GM21619 (cell line): ENCODE results near the gene C12orf76.
"Not testable (repeated sequence)": the region's sequence is repeated elsewhere in the genome, so short reads cannot be mapped to it uniquely, and the experiment has no call there.

Experiments used
- ATAC-seq: cut with Tn5 transposase; IDR thresholded peaks from one replicate; pipeline ENCODE4 v1.9.1; 2021; ENCODE audit not compliant: unreplicated experiment

C12orf76 gene

DNA sequence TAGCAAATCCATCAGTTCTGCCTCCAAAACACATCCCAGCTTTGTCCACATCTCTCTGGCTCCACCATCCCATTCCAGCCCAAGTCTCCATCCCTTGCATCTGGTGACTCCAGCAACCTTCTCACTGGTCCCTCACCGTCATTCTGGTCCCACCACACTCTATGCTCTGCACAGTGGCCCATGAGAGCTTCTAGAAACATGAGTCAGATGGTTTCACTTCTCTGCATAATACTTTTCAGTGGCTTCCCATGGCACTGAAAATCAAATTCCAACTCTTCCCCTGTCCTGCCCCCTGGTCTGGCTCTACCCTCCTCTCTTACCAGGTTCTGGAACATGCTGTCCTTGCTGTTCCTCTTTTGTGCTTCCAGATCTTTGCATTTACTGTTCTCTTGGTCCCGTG, 17.2 kb upstream of the C12orf76 start:
- ATAC-seq, result no peak

- ATAC-seq, result no peak
These were observed 13.9 kb upstream of the C12orf76 start for GRCh38 chr12:110062241-110062640.

DNA sequence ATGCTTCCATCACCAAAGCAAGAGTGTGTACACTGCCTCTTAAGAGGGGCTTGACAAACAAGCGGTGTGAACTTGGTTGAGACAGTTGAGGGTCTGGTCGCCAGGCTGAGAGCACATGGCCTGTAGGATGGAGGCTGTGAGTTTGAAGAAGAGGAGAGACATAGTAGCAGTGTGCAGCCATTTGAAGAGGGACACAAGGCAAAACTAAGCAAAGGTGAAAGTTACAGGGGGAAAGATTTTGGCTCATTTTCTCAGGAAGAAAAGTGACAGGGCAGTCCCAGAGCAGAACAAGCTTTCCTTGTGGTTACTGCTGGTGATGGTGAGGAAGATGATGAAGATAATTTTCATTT, 11.3 kb upstream of the C12orf76 start:
- ATAC-seq, result no peak

GRCh38 chr12:110058875-110059615, 10.7 kb upstream of the C12orf76 start:
- no peak for ATAC-seq

- ATAC-seq, result not testable (repeated sequence)
These were observed 8.3 kb upstream of the C12orf76 start for GRCh38 chr12:110056643-110057042.

DNA sequence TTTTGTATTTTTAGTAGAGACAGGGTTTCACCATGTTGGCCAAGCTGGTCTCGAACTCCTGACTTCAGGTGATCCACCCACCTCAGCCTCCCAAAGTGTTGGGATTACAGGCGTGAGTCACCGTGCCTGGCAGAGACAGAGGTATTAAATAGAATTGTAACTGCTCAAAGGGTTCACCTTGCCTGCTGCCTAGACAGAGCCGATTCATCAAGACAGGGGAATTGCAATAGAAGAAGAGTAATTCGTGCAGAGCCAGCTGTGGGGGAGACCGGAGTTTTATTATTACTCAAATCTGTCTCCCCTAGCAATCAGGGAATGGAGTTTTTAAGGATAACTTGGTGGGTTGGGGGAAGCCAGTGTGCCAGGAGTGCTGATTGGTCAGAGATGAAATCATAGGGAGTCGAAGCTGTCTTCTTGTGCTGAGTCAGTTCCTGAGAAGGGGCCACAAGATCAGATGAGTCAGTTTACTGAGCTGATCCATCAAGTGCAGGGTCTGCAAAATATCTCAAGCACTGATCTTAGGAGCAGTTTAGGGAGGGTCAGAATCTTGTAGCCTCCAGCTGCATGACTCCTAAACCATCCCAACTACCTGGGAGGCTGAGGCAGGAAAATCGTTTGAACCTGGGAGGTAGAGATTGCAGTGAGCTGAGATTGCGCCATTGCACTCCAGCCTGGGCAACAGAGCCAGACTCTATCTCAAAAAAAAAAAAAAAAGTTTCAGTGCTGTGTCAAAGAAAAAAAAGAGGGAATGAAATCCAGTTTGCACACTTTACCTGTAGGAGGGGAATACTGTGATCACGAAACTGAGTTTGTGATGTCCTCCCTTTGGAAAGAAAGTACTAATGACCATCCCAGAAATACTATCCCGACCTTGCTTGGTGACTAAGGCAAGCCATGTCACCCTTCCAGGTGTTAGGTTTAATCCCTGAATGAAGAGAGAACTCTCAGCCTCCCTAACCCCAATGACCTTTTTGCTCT, 7.3 kb upstream of the C12orf76 start:
- ATAC-seq, result not testable (repeated sequence)

DNA sequence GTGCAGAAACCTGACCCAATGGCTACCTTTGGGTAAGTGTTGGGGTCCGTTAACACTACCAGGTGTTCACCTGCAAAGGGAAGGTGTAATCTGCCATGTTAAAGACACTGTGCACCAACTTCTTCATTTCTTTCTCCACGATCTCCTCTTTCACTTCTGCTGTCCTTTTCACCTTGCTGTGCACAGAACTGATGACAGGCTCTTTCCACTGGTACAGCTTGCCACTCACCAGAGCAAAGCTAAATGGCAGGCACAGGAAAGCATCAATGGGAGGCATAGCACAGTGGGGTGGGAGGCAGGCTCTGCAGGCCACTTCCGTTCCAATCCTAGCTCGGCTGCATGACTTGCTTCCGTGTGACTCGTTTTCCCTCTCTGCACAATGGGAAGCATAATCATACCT, 2.6 kb upstream of the C12orf76 start:
- no peak for ATAC-seq

GRCh38 chr12:110049666-110050065, 1.3 kb upstream of the C12orf76 start:
- not testable (repeated sequence) for ATAC-seq

DNA sequence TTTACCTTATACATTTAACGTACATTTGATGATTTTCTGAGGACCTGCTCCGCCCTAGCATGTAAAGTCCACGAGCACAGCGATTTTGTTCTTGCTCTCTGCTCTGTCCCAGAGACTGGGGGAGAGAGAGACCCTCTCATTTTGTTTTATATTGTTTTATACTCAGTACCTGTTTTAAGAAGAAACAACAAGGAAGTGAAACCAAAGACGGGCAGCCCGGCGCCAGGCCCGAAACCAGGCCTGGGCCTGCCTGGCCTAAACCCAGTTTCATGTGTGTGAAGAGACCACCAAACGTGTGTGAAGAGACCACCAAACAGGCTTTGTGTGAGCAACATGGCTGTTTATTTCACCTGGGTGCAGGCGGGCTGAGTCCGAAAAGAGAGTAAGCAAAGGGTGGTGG, 712 bp upstream of the C12orf76 start:
- not testable (repeated sequence) for ATAC-seq

DNA sequence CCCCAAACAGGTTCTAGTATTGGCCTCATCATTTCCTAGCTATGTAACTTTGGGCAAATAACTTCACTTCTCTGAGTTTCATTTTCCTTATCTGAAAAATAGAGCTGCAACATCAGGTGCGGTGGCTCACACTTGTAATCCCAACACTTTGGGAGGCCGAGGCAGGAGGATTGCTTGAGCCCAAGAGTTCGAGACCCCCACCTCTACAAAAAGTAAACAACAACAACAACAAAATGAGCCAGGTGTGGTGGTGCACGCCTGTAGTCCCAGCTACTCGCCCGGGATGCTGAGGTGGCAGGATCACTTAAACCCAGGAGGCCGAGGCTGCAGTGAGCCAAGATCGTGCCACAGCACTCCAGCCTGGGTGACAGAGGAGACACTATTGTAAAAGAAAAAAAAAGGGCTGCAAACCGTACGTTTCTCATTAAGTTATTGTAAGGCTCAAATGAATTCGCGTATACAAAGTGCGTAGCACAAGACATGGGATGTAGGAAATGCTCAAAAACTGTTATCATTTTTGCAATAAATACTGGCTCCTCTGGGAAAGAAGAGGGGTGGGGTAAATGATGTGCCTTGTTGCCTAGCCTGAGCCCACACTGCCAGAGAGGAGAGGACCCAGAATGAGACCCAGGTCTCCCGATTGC, 903 bp downstream of the C12orf76 start:
- no peak for ATAC-seq

GRCh38 chr12:110046451-110047187, 1.7 kb downstream of the C12orf76 start:
- ATAC-seq, result no peak

- no peak for ATAC-seq
These were observed 6.1 kb downstream of the C12orf76 start for GRCh38 chr12:110042264-110042663.

DNA sequence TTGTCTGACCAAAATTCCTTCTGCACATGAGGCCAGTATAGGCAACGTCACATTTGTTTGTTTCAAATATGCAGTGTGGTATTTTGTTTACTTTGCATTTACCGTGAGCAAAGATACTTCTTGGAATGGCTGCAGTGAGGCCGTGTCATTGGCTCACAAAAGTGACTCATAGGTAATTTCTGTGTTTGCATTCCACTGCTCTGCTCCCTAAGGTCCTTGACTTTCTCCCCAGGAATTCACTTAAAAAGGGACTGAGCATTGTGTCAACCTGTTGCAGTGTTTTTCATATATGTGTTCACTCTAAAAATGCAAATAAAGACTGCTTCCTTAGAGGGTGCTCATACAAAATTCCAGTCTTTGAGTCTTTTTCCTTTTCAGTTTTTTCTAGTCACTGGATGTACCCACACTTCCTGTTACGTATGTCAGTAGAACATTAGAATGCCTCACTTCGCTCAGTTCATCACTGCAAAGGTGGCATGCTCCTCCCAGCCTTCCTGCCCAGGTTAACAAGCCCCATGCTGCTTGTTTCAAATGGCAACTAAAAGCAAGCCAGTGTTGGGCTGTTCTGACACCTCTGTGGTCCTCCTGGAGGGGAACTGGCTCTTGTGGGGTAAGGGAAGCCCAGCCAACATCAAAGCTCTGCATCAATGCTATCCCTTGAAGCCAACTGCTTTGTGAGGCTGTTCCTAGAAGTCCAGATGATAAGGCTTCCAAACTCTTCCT, 9.1 kb downstream of the C12orf76 start:
- ATAC-seq, result no peak

- ATAC-seq, result no peak
These were observed 9.6 kb downstream of the C12orf76 start for GRCh38 chr12:110038741-110039084.

GRCh38 chr12:110037315-110037714, 11.0 kb downstream of the C12orf76 start:
- no peak for ATAC-seq

GRCh38 chr12:110035534-110036104, 12.7 kb downstream of the C12orf76 start:
- no peak for ATAC-seq

DNA sequence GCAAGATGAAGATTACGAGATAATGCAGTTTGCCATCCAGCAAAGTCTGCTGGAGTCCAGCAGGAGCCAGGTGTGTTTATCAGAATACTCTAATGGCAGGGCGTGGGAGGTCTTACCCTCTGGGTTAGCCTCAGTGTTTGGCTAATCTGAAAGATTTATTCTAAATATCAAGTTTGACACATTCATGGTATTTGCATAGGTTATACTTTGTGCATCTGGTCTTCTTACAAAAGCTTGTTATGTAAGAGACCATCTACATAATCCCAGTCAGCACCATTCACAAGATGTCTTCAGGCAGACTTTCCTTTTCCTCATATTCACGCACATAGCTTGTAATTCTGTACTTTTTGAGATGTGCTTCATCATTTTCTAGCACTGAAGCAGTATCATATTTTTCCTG, 14.4 kb downstream of the C12orf76 start:
- no peak for ATAC-seq

DNA sequence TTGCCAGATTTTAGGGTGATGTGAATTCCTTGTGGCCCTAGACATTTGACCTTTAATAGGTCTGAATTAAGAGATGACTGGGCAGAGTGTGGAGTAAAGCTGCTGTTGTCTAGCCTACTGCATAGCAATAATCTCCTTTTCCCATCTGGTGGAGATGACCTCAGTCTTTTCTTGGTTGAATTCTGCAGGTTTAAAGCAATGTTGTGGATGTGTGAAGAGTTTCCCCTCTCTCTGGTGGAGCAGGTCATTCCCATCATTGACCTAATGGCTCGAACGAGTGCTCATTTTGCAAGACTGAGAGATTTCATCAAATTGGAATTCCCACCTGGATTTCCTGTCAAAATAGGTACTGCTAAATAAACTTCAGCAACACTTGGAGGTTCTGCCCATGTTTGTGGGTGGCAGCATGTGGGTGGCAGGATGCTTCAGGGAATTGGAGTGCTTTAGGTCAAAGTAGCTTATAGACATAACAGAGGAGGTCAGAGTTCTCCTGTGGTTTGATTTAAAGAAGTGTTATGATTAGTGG, 19.0 kb downstream of the C12orf76 start:
- ATAC-seq, result no peak

GRCh38 chr12:110028323-110028722, 20.0 kb downstream of the C12orf76 start:
- no peak for ATAC-seq

DNA sequence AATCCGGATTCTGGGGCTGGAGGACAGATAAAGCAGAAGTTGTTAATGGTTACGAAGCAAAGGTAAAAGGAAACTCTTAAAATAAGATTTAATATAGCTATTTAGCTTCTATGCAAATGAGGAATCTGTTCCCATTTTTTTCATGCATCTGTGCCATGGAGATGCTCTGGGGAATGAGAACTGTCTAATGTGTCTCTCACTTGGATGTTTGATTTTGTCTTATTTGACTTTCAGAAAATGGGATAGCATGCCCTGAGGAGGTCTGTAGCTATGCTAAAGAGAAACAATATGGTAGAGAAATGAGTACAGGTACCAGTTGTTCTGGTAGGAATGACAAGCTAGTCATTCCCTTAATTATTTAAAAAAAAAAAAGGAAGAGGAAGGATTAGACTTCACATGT, 24.3 kb downstream of the C12orf76 start:
- ATAC-seq, result no peak
